ENCODE results near the gene GPANK1.

DNA sequence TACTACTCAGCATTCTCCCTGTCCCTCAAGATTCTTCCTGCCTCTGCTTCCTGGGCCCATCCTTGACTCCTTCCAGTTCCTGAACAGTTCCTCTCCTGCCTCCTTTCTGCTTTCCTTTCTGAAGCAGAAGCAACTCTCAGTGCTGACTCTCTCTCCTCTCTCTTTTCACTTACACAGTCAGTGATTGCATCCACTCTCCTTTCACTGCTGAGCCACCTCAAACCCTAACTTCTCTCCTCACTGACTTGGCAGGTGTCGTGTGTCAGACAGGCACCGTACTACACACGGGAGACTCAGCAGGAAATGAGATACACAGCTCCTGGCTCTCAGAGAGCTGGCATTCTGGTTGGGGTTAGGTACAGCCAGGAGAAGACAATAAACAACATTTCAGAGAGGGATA is 32.8 kb upstream of the GPANK1 start:
- TF ChIP-seq, protein P1, sequence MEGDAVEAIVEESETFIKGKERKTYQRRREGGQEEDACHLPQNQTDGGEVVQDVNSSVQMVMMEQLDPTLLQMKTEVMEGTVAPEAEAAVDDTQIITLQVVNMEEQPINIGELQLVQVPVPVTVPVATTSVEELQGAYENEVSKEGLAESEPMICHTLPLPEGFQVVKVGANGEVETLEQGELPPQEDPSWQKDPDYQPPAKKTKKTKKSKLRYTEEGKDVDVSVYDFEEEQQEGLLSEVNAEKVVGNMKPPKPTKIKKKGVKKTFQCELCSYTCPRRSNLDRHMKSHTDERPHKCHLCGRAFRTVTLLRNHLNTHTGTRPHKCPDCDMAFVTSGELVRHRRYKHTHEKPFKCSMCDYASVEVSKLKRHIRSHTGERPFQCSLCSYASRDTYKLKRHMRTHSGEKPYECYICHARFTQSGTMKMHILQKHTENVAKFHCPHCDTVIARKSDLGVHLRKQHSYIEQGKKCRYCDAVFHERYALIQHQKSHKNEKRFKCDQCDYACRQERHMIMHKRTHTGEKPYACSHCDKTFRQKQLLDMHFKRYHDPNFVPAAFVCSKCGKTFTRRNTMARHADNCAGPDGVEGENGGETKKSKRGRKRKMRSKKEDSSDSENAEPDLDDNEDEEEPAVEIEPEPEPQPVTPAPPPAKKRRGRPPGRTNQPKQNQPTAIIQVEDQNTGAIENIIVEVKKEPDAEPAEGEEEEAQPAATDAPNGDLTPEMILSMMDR (conservative IDR thresholded peaks at IDR 0.05): no peak
- TF ChIP-seq EZH2 (IDR thresholded peaks at IDR 0.05; ENCODE audit: low read depth): no peak
